Uterus (tissue), 4 donors: ENCODE data around the gene CLEC11A. TPM values are rescaled to one million over a fixed set of nuclear protein-coding genes. Genes with fewer than 3 reads are reported as not detected.
"Not testable (repeated sequence)": the region's sequence is repeated elsewhere in the genome, so short reads cannot be mapped to it uniquely, and the experiment has no call there.

Source experiments
- DNase-seq, 2 donors: peaks; one replicate each; pipeline ENCODE4 v3.0.0-alpha.2; 2019 to 2020
- H3K27ac ChIP-seq, 2 donors: fragments of 200-600 bp; sonication (generic); 1 replicate in 1 of 2; 2 replicates in 1 of 2; pipeline ENCODE4 v1.5.1; 2016 to 2018
- H3K27me3 ChIP-seq, 2 donors: fragments of 200-600 bp; sonication (generic); one replicate each; pipeline ENCODE4 v1.5.1; 2018 to 2019; ENCODE audit warnings: control low read depth in 1 of 2
- H3K36me3 ChIP-seq, 2 donors: fragments of 200-600 bp; sonication (generic); one replicate each; pipeline ENCODE4 v1.5.1; 2019; ENCODE audit warnings: control low read depth in 1 of 2
- H3K4me1 ChIP-seq, 2 donors: fragments of 200-600 bp; sonication (generic); one replicate each; pipeline ENCODE4 v1.5.1; 2018 to 2019; ENCODE audit warnings: control low read depth in 1 of 2
- H3K4me3 ChIP-seq, 2 donors: fragments of 200-600 bp; sonication (generic); 1 replicate in 1 of 2; 2 replicates in 1 of 2; pipeline ENCODE4 v1.5.1; 2018 to 2019; ENCODE audit warnings: mild to moderate bottlenecking in 1 of 2
- H3K9me3 ChIP-seq, 2 donors: fragments of 200-600 bp; sonication (generic); one replicate each; pipeline ENCODE4 v1.5.1; 2019; ENCODE audit warnings: control low read depth in 1 of 2
- POLR2A ChIP-seq, 2 donors: fragments of 450-650 bp; IDR thresholded peaks; one replicate each; pipeline ENCODE4 v1.6.1; 2016; ENCODE audit warnings: antibody characterized with exemption in 2 of 2, mild to moderate bottlenecking in 1 of 2, moderate library complexity in 1 of 2
- intact Hi-C: fragments of 100-400 bp; cut with DNase I; formaldehyde crosslinking; loops from one replicate; pipeline ENCODE4 v1.15.1; 2023; ENCODE audit warnings: low total_unique reads
- total RNA-seq, 4 donors: library from RNA; depleted of rRNA in 3 of 4; stranded (reverse); fragments of >200 nt in 3 of 4; gene quantifications; one replicate each; pipeline versions ENCODE4 v1.1.0 to v1.2.4, GENCODE V29; 2014 to 2023
- TF ChIP-seq, protein P1 (sequence below), 4 experiments: fragments of 200-600 bp in 2 of 4; fragments of 450-650 bp in 2 of 4; sonication (generic) in 2 of 4; IDR thresholded peaks; one replicate each; pipeline ENCODE4 v1.5.1; 2016 to 2019; ENCODE audit warnings: antibody characterized with exemption in 4 of 4, mild to moderate bottlenecking in 2 of 4, moderate library complexity in 1 of 4
- donor health status: DM: yes; HTN: yes; CAD: no.

Gene CLEC11A
- total RNA-seq, 4 donors from 2014 or later: 1.5 to 105 (median 10.9) TPM

DNA sequence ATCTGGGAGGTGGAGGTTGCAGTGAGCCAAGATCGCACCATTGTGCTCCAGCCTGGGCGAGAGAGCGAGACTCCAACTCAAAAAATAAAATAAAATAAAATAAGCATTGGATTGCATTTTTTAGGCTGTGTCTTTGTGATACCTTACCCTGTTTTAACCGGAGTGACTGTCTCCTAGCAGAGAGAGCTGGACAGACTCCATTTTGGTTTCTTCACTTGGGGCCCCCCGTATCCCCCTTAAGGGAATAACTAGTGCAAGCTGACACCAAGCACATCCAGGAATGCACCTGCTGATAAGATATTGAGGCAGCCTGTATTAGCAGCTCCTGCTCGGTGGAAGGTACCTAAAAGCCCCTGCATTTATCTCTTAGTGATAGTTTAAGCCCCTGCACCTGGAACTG lies 26.3 kb downstream of the CLEC11A start:
- Histone ChIP-seq H3K36me3 (no peaks in the 10 kb centered on the region), H3K9me3 (no peaks in the 10 kb centered on the region), H3K4me1 (no peaks in the 10 kb centered on the region), H3K27ac (no peak overlapping the region), H3K4me3 (no peak overlapping the region), H3K27me3 (no peaks in the 10 kb centered on the region)
- no peak for DNase-seq
- intact Hi-C loops: no loop called here
- TF ChIP-seq, protein P1, sequence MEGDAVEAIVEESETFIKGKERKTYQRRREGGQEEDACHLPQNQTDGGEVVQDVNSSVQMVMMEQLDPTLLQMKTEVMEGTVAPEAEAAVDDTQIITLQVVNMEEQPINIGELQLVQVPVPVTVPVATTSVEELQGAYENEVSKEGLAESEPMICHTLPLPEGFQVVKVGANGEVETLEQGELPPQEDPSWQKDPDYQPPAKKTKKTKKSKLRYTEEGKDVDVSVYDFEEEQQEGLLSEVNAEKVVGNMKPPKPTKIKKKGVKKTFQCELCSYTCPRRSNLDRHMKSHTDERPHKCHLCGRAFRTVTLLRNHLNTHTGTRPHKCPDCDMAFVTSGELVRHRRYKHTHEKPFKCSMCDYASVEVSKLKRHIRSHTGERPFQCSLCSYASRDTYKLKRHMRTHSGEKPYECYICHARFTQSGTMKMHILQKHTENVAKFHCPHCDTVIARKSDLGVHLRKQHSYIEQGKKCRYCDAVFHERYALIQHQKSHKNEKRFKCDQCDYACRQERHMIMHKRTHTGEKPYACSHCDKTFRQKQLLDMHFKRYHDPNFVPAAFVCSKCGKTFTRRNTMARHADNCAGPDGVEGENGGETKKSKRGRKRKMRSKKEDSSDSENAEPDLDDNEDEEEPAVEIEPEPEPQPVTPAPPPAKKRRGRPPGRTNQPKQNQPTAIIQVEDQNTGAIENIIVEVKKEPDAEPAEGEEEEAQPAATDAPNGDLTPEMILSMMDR (IDR thresholded peaks at IDR 0.05): no peak
- TF ChIP-seq POLR2A (IDR thresholded peaks at IDR 0.05): no peak

GRCh38 chr19:50750010-50750409 lies 26.8 kb downstream of the CLEC11A start:
- Histone ChIP-seq H3K36me3 (no peaks in the 10 kb centered on the region), H3K27me3 (no peaks in the 10 kb centered on the region), H3K27ac (no peak overlapping the region), H3K4me1 (no peaks in the 10 kb centered on the region), H3K4me3 (no peak overlapping the region), H3K9me3 (no peaks in the 10 kb centered on the region)
- no peak for TF ChIP-seq POLR2A (IDR thresholded peaks at IDR 0.05)
- TF ChIP-seq, protein P1 (IDR thresholded peaks at IDR 0.05): no peak
- DNase-seq: no peak
- intact Hi-C loops: no loop called here

DNA sequence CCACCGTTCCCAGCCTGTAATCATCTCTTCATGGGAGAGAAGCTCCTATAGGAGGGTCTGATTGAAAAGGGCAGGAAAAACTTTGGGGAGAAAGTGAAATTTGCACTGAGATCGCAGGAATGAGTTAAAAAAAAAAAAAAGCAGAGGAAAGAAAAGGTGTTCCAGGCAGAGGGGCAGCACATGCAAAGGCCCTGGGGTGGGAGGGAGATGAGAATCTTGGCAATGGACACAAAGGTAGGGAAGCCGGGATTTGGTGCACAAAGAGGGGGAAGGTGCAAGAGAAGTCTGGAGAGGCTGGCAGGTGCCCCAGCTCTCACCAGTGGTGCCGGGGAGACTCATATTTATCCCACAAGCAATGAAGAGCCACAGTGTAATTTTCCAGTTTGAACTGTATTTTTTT lies 30.7 kb downstream of the CLEC11A start:
- no peak for DNase-seq
- Histone ChIP-seq H3K4me1 (no peaks in the 10 kb centered on the region), H3K27ac (no peak overlapping the region), H3K9me3 (no peaks in the 10 kb centered on the region), H3K36me3 (no peaks in the 10 kb centered on the region), H3K27me3 (no peaks in the 10 kb centered on the region), H3K4me3 (no peak overlapping the region)
- no peak for TF ChIP-seq POLR2A (IDR thresholded peaks at IDR 0.05)
- TF ChIP-seq, protein P1 (IDR thresholded peaks at IDR 0.05): no peak
- intact Hi-C loops: no loop called here

DNA sequence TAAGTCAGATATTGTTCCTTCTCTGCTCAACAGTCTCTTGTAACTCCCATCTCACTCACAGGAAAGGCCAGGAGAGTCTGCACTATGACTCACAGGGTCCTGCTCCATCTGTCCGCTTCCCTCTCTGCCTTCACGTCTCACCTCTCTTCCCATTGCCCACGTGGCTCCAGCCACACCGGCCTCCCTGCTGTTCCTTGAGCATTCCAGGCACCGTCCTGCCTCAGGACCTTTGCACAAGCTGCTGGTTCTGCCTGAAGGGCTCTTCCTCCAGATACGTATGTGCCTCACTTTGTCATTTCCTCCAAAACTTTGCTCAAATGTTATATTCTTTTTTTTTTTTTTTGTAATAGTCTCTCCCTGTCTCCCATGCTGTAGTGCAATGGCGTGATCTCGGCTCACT lies 33.1 kb downstream of the CLEC11A start:
- H3K4me1 ChIP-seq, H3K36me3 ChIP-seq, H3K9me3 ChIP-seq, H3K4me3 ChIP-seq, H3K27me3 ChIP-seq, DNase-seq, H3K27ac ChIP-seq, intact Hi-C loops: not testable (repeated sequence)

DNA sequence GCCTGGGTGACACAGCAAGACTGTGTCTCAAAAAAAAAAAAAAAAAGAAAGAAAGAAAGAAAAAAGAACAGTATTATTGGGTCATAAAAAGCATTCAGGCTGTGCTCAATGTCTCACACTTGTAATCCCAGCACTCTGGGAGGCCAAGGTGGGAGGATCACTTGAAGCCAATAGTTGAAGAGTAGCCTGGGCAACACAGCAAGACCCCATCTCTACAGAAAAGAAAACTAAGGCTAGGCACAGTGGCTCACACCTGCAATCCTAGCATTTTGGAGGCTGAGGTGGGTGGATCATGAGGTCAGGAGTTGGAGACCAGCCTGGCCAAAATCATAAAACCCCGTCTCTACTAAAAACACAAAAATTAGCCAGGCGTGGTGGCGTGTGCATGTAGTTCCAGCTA lies 34.5 kb downstream of the CLEC11A start:
- H3K4me1 ChIP-seq, DNase-seq, H3K4me3 ChIP-seq, H3K36me3 ChIP-seq, H3K27me3 ChIP-seq, H3K27ac ChIP-seq, intact Hi-C loops, H3K9me3 ChIP-seq: not testable (repeated sequence)

DNA sequence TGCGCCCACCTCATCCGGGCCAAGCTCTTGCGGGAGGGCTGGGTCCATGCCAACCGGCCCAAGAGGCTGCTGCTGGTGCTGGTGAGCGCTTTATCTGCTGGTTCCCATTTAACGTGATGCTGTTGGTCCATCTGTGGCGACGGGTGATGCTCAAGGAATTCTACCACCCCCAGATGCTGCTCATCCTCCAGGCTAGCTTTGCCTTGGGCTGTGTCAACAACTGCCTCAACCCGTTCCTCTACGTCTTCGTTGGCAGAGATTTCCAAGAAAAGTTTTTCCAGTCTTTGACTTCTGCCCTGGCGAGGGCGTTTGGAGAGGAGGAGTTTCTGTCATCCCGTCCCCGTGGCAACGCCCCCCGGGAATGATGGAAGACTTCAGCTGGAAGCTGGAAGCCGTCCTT lies 35.9 kb downstream of the CLEC11A start:
- H3K4me1 ChIP-seq, H3K9me3 ChIP-seq, H3K36me3 ChIP-seq, H3K4me3 ChIP-seq, H3K27ac ChIP-seq, H3K27me3 ChIP-seq, intact Hi-C loops, DNase-seq: not testable (repeated sequence)

- no peak overlapping the region for H3K27ac ChIP-seq
- H3K27me3 ChIP-seq: no peaks in the 10 kb centered on the region
- no peak for DNase-seq
- H3K4me1 ChIP-seq: no peaks in the 10 kb centered on the region
- H3K36me3 ChIP-seq: no peaks in the 10 kb centered on the region
- no peak overlapping the region for H3K4me3 ChIP-seq
- intact Hi-C loops: no loop called here
- TF ChIP-seq, protein P1 (IDR thresholded peaks at IDR 0.05): no peak
- no peak for TF ChIP-seq POLR2A (IDR thresholded peaks at IDR 0.05)
- H3K9me3 ChIP-seq: no peaks in the 10 kb centered on the region
Measured at GRCh38 chr19:50759886-50760285, 36.7 kb downstream of the CLEC11A start.

- H3K4me3 ChIP-seq, H3K27ac ChIP-seq, H3K36me3 ChIP-seq, H3K27me3 ChIP-seq, intact Hi-C loops, H3K4me1 ChIP-seq, H3K9me3 ChIP-seq, DNase-seq: not testable (repeated sequence)
Measured at GRCh38 chr19:50761501-50761900, 38.3 kb downstream of the CLEC11A start.

DNA sequence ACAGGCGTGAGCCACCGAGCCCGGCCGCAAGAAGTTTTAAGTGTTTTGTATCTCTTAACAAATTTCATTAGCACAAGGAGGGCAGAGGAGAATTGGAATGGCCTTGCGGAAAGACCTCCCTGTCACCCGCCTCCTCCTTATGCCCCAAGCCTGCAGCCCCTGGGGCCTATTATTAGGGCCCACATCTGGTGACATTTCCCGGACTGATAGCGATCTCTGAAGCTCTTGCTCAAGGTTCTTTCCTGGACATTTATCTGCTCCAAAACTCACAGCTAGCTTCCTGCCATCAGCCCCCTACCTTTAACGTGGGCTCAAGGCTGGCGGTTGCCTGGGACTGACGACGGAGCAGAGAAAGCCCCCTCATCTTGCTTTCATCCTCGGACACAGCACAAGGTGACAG lies 40.4 kb downstream of the CLEC11A start:
- H3K27ac ChIP-seq, H3K9me3 ChIP-seq, H3K36me3 ChIP-seq, H3K4me1 ChIP-seq, H3K27me3 ChIP-seq, intact Hi-C loops, DNase-seq, H3K4me3 ChIP-seq: not testable (repeated sequence)
